Tracheal epithelial cell (primary cell): ENCODE measurements around the gene ENPEP. TPM values are rescaled to one million over a fixed set of nuclear protein-coding genes. Genes with fewer than 3 reads are reported as not detected.

Experiments used
- total RNA-seq: library from RNA; depleted of rRNA; stranded (reverse); fragments of >200 nt; gene quantifications from 2 replicates; pipeline ENCODE4 v1.2.1, GENCODE V29; 2014

Gene ENPEP, protein sequence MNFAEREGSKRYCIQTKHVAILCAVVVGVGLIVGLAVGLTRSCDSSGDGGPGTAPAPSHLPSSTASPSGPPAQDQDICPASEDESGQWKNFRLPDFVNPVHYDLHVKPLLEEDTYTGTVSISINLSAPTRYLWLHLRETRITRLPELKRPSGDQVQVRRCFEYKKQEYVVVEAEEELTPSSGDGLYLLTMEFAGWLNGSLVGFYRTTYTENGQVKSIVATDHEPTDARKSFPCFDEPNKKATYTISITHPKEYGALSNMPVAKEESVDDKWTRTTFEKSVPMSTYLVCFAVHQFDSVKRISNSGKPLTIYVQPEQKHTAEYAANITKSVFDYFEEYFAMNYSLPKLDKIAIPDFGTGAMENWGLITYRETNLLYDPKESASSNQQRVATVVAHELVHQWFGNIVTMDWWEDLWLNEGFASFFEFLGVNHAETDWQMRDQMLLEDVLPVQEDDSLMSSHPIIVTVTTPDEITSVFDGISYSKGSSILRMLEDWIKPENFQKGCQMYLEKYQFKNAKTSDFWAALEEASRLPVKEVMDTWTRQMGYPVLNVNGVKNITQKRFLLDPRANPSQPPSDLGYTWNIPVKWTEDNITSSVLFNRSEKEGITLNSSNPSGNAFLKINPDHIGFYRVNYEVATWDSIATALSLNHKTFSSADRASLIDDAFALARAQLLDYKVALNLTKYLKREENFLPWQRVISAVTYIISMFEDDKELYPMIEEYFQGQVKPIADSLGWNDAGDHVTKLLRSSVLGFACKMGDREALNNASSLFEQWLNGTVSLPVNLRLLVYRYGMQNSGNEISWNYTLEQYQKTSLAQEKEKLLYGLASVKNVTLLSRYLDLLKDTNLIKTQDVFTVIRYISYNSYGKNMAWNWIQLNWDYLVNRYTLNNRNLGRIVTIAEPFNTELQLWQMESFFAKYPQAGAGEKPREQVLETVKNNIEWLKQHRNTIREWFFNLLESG
- total RNA-seq, result 0.21 and 3.9 TPM in 2 replicates

GRCh38 chr4:110475881-110476818, at the start of gene ENPEP:
Gene ENPEP (plus strand): TSS chr4:110476155. CDS start chr4:110476415, 260 bp downstream.

Other genes with a start within 250 kb of the ENPEP start
- gene PITX2, start 146.9 kb downstream of the ENPEP start, total RNA-seq, result not detected in 2 replicates